Cerebellar nuclear complex (tissue), 1 donor: ENCODE measurements around the gene PPM1G.
A peak's percentile ranks its signal among the peaks of the same experiment; 100 is the strongest.
"Not testable (repeated sequence)": the region's sequence is repeated elsewhere in the genome, so short reads cannot be mapped to it uniquely, and the experiment has no call there.

Source experiments
- DNase-seq, 2 experiments: peaks; one replicate each; lab custom pipeline; 2025; lab: John Stamatoyannopoulos, UW

Gene PPM1G

GRCh38 chr2:27375513-27376099, 33.8 kb downstream of the PPM1G start:
- no peak for DNase-seq

GRCh38 chr2:27373567-27373966, 35.8 kb downstream of the PPM1G start:
- DNase-seq, result no peak

- no peak for DNase-seq
Measured at GRCh38 chr2:27372937-27373336, 36.5 kb downstream of the PPM1G start.

- DNase-seq, result no peak
Measured at GRCh38 chr2:27370816-27371620, 38.4 kb downstream of the PPM1G start.

- DNase-seq, result peak; percentile 83 to 92
Measured at GRCh38 chr2:27370026-27370815, 39.2 kb downstream of the PPM1G start, which contains the start of the genes EIF2B4 and SNX17. Gene EIF2B4, minus strand, starts transcription at chr2:27370338. Its CDS starts 24 bp downstream, at chr2:27370314. Gene SNX17, plus strand, starts transcription at chr2:27370616. Its CDS starts 128 bp downstream, at chr2:27370744.

GRCh38 chr2:27369471-27370025, 39.8 kb downstream of the PPM1G start:
- no peak for DNase-seq

DNA sequence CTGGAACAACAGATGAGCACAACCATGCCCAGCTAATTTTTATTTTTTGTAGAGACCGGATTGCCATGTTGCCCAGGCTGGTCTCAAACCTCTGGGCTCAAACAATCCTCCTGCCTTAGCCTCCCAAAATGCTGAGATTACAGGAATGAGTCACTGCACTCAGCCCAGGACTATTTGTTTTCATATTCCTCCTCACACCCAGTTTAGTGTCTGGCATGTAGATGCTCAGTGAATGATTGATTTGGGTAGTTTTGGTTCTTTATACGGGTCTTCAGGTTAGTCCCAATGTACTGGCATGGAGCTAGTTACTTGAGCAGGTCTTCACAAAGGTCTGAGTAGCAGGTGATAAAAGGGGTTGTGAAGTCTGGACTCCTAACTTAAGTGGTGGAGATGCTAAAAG, 45.5 kb downstream of the PPM1G start:
- DNase-seq, result no peak

DNA sequence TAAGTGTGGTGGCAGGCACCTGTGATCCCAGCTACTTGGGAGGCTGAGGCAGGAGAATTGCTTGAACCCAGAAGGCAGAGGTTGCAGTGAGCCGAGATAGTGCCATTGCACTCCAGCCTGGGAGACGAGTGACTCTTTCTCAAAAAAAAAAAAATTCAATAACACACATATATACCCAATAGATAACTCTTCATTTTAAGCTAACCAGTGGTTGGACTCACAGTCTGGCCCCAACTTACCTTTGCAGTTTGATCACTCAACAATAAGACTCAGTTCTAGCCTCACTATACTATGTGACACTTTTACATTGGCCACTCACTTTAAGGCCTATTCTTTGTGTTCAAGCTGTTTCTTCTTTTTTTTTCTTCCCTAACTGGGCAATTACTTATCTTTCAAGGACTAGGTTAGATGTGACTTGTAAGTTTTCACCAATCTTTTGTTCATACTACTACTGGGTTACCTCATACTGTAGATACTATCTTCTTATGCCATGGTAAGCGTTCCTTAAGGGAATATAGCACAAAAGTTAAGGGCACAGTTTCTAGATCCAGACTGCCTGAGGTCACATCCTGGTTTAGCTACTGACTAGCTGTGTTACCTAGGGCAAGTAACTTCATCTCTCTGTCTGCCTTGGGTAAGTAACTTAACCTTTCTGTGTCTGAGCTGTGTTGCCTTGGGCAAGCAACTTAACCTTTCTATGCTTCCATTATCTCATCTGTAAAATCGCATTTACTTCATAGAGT, 46.5 kb downstream of the PPM1G start:
- DNase-seq, result no peak

DNA sequence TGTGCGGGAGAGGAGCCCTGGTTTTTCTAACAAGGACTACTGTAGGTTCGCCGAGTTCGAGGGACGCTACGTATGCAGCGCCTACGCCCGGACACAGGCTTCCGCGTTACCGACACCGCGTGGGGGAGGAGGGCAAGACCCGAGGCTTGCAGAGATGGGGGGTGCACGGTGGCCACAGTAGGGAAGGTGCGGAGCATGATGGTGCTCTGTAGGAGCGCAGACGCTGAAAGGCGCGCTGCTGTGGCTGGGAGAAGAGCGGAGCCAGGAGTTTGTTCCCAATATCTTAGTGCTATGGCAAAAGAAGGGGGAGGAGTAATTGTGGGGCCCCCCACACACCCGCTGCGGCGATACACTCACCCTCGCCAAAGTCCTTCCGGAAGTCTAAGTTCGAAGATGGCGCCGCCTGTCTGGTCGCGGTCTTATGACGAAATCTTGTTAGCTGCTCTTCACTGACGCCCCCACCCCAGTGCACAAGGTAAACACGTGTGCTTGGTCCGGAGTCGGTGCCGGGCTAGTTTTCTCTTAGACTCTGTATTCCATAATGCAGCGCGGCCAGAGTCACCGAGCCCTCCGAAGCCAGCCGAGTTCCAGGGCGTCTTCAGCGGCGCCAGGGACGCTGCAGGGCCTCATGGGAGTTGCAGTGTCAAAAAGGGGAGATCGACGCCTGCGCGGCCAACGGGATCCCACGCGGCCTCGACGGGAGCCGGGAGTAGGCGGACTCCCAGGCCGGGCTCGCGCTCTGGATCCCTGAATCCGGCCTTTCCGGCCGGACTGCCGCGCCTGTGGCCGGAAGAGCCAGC, 52.8 kb downstream of the PPM1G start, which contains the start of gene GTF3C2:
TSS of gene GTF3C2 (minus strand) at position 383 of the 800 bp plus-strand sequence. CDS start 13,210 bp downstream, outside the sequence.
- DNase-seq, result peak; percentile 84 to 85

DNA sequence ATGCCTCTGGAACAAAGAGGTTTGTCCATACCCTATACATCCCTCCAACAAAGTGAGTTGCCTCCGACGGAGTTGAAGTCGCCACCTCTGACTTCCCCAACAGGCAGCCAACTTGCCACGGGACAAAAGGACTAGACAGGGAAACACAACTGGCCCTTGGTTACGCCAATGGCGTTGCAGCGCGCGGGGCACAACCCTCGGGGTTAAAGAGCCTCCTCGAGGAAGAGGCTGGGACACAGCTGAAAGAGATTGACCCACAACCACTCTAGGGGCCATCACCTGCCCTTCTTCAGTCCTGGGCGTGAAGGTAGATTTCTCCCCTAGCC, 53.4 kb downstream of the PPM1G start:
- DNase-seq, result no peak

GRCh38 chr2:27354597-27354927, 54.8 kb downstream of the PPM1G start:
- no peak for DNase-seq

DNA sequence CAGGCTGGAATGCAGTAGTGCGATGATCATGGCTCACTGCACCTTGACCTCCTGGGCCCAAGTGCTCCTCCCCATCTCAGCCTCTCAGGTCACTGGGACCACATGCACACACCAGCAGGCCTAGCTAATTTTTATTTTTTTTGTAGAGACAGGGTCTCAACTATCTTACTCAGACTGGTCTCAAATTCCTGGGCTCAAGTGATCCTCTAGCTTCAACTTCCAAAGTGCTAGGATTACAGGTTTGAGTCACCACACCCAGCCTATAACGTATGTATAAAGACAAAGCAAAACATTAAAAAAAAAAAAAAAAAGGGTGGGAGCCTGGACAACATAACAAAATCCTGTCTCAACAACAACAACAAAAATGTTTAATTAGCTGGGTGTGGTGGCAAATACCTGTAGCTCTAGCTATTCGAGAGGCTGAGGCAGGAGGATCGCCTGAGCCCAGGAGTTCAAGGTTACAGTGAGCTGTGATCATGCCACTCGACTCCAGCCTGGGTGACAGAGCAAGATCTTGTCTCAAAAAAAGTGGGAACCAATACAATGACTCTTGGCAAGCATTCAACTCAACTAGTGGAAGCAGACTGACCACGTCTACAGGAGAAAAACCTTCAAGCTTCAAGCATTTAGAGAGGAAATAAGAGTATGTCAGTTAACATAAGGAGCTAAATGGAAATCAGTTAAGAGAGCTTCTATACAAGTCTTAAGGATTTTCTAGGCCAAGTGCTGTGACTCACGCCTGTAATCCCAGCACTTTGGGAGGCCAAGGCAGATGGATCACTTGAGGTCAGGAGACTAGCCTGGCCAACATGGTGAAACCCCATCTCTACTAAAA, 55.4 kb downstream of the PPM1G start:
- no peak for DNase-seq

DNA sequence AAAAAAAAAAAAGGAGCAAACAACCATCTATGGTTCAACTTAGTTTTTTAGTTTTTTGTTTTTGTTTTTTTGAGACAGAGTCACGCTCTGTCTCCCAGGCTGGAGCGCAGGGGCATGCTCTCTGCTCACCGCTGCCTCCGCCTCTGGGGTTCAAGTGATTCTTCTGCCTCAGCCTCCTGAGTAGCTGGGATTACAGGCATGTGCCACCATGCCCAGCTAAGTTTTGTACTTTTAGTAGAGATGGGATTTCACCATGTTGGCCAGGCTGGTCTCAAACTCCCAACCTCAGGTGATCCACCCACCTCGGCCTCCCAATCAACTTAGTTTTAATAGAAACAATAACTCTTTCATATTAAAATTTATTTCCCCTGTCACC, 56.0 kb downstream of the PPM1G start:
- DNase-seq, result not testable (repeated sequence)

DNA sequence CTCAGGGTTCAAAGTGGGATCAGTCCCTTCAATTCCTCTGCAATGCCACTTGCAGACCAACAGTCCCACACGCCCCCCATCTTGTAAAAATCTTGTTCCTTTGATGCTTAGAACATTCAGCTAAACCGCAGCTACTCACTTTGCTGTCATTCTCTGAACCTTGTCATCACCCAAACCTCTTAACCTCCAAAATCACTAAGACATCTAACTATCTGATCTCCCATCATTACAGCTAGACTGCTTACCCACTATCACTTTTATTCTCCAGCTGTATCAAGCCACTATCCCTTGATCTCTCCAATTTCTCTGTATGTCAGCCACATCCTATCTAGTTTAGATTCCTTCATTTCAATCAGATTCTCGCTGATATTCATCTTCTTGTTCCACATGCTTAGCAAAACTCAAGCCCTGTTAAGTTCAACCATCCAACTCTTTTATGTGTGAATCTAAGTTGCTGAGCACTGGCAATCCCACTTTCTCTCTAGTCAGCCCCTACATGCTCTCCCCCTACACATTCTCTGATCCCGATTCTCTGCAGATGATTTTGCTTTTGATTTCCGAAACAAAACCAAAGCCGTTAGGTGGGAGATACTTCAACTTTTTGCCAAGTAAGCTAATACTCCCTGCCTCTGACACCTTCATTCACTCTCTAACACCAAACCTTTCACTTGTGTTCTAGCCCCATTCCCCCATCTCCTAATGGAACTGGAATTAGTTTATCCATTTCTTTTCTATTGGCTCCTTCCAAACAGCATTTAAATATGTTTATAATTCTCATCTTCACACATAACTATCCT, 57.4 kb downstream of the PPM1G start:
- DNase-seq, result no peak

GRCh38 chr2:27350106-27350693, 59.2 kb downstream of the PPM1G start:
- DNase-seq, result no peak

- DNase-seq, result no peak
Measured at GRCh38 chr2:27347641-27348040, 61.8 kb downstream of the PPM1G start.

GRCh38 chr2:27336173-27336572, 73.2 kb downstream of the PPM1G start:
- DNase-seq, result no peak

DNA sequence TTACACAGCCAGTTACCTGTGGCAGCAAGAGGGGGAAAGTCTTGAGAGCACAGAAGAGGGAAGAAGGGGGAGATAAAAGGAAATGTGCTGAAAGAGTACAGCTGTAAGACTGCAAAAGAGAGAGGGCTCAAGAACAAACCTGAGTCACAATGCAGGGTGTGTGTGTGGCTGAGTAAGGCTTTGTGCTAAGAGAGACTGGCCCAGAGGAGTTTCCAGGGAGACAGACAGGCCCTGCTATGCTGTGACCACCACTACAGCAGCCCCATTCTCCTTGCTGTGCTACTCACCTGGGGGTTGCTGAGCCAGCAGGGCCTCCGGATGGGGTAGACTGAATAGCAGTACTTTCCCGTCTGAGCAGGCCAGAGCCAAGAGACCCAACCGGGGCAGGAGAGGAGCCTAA, 74.1 kb downstream of the PPM1G start:
- no peak for DNase-seq
